Measurements from ENCODE around the gene CACNA2D4.

The CACNA2D4 gene

GRCh38 chr12:1846421-1847405, 71.7 kb downstream of the CACNA2D4 start:
- no peak overlapping the region for H3K4me3 ChIP-seq (ENCODE audit: low read length)

GRCh38 chr12:1845886-1846285, 72.6 kb downstream of the CACNA2D4 start:
- Histone ChIP-seq H2AFZ (ENCODE audit: low read depth, low read length) (no peak overlapping the region), H3K9ac (ENCODE audit: low read length) (no peak overlapping the region), H3K79me2 (ENCODE audit: low read length) (no peaks in the 10 kb centered on the region), H3K9me3 (ENCODE audit: insufficient read depth, low read length) (no peaks in the 10 kb centered on the region), H3K27me3 (ENCODE audit: low read depth, low read length) (peaks cover 22% of the 10 kb centered on the region), H3K4me2 (ENCODE audit: low read length) (no peak overlapping the region), H3K36me3 (replicated peaks; ENCODE audit: low read depth, low read length) (no peaks in the 10 kb centered on the region), H3K4me3 (ENCODE audit: low read length) (no peak overlapping the region), H3K27ac (ENCODE audit: low read length) (no peak overlapping the region), H4K20me1 (ENCODE audit: insufficient read depth, low read length) (no peaks in the 10 kb centered on the region), H3K4me1 (ENCODE audit: low read length) (no peaks in the 10 kb centered on the region)
- TF ChIP-seq CTCF (IDR thresholded peaks at IDR 0.05; ENCODE audit: low read depth, low read length), result no peak
- no peak for TF ChIP-seq EZH2phosphoT487 (IDR thresholded peaks at IDR 0.05; ENCODE audit: low read depth)

More at GRCh38 chr12:1846421-1847405, 71.7 kb downstream of the CACNA2D4 start:
- peaks cover 28% of the 10 kb centered on the region for H3K27me3 ChIP-seq (ENCODE audit: low read depth, low read length)
- no peaks in the 10 kb centered on the region for H3K36me3 ChIP-seq (replicated peaks; ENCODE audit: low read depth, low read length)
- no peak overlapping the region for H2AFZ ChIP-seq (ENCODE audit: low read depth, low read length)
- H3K9me3 ChIP-seq (ENCODE audit: insufficient read depth, low read length), result no peaks in the 10 kb centered on the region
- H4K20me1 ChIP-seq (ENCODE audit: insufficient read depth, low read length), result no peaks in the 10 kb centered on the region
- H3K27ac ChIP-seq (ENCODE audit: low read length), result no peak overlapping the region
- no peak overlapping the region for H3K9ac ChIP-seq (ENCODE audit: low read length)
- H3K4me1 ChIP-seq (ENCODE audit: low read length), result no peaks in the 10 kb centered on the region
- no peak overlapping the region for H3K4me2 ChIP-seq (ENCODE audit: low read length)
- no peak for TF ChIP-seq EZH2phosphoT487 (IDR thresholded peaks at IDR 0.05; ENCODE audit: low read depth)
- TF ChIP-seq CTCF (IDR thresholded peaks at IDR 0.05; ENCODE audit: low read depth, low read length), result no peak
- H3K79me2 ChIP-seq (ENCODE audit: low read length), result no peaks in the 10 kb centered on the region

- Histone ChIP-seq H3K9me3 (ENCODE audit: insufficient read depth, low read length) (no peaks in the 10 kb centered on the region), H3K79me2 (ENCODE audit: low read length) (no peaks in the 10 kb centered on the region), H4K20me1 (ENCODE audit: insufficient read depth, low read length) (no peaks in the 10 kb centered on the region), H3K36me3 (replicated peaks; ENCODE audit: low read depth, low read length) (no peaks in the 10 kb centered on the region), H3K9ac (ENCODE audit: low read length) (no peak overlapping the region), H3K4me3 (ENCODE audit: low read length) (no peak overlapping the region), H3K4me2 (ENCODE audit: low read length) (no peak overlapping the region), H2AFZ (ENCODE audit: low read depth, low read length) (no peak overlapping the region), H3K27me3 (ENCODE audit: low read depth, low read length) (peaks cover 22% of the 10 kb centered on the region), H3K4me1 (ENCODE audit: low read length) (no peaks in the 10 kb centered on the region), H3K27ac (ENCODE audit: low read length) (no peak overlapping the region)
- TF ChIP-seq EZH2phosphoT487 (IDR thresholded peaks at IDR 0.05; ENCODE audit: low read depth) (no peak), CTCF (IDR thresholded peaks at IDR 0.05; ENCODE audit: low read depth, low read length) (no peak)
Observed at GRCh38 chr12:1845427-1845826, 73.0 kb downstream of the CACNA2D4 start.

GRCh38 chr12:1844661-1845409, 73.6 kb downstream of the CACNA2D4 start:
- no peaks in the 10 kb centered on the region for H3K4me1 ChIP-seq (ENCODE audit: low read length)
- no peaks in the 10 kb centered on the region for H3K36me3 ChIP-seq (replicated peaks; ENCODE audit: low read depth, low read length)
- no peak overlapping the region for H2AFZ ChIP-seq (ENCODE audit: low read depth, low read length)
- peaks cover 22% of the 10 kb centered on the region for H3K27me3 ChIP-seq (ENCODE audit: low read depth, low read length)
- H4K20me1 ChIP-seq (ENCODE audit: insufficient read depth, low read length), result no peaks in the 10 kb centered on the region
- no peaks in the 10 kb centered on the region for H3K9me3 ChIP-seq (ENCODE audit: insufficient read depth, low read length)
- H3K27ac ChIP-seq (ENCODE audit: low read length), result no peak overlapping the region
- no peak overlapping the region for H3K4me3 ChIP-seq (ENCODE audit: low read length)
- no peak overlapping the region for H3K9ac ChIP-seq (ENCODE audit: low read length)
- H3K79me2 ChIP-seq (ENCODE audit: low read length), result no peaks in the 10 kb centered on the region
- no peak overlapping the region for H3K4me2 ChIP-seq (ENCODE audit: low read length)
- TF ChIP-seq EZH2phosphoT487 (IDR thresholded peaks at IDR 0.05; ENCODE audit: low read depth) (no peak), CTCF (IDR thresholded peaks at IDR 0.05; ENCODE audit: low read depth, low read length) (no peak)
